GM12878 (cell line): Measurements from ENCODE around the gene SNRPA1. TPM values are rescaled to one million over a fixed set of nuclear protein-coding genes. Genes with fewer than 3 reads are reported as not detected.

Experiments used
- ATAC-seq: fragments of 200-7000 bp; cut with Tn5 transposase; 3 replicates; pipeline ENCODE4 v1.9.1; 2020; ENCODE audit warnings: mild to moderate bottlenecking, moderate library complexity
- BruUV-seq: library from RNA; stranded (reverse); fragments of 400-500 nt; replicated peaks from 2 replicates; lab custom pipeline; 2021; lab: Mats Ljungman, UMichigan
- CTCF ChIA-PET: fragments of 300-600 bp; sonication (Branson Sonifier 250); formaldehyde crosslinking; extraction: SDS; loops from one replicate; lab custom pipeline; 2021; ENCODE audit warnings: inconsistent platforms; lab: Yijun Ruan, JAX
- POLR2A ChIA-PET: fragments of 350-600 bp; formaldehyde crosslinking; extraction: SDS; loops from one replicate; lab custom pipeline; 2021; ENCODE audit warnings: inconsistent platforms; lab: Charles Lee
- RAD21 ChIA-PET: fragments of 300-600 bp; sonication (Branson Sonifier 250); formaldehyde crosslinking; loops from one replicate; lab custom pipeline; 2023; ENCODE audit warnings: antibody characterized with exemption; ENCODE audit not compliant: unreplicated experiment; lab: Charles Lee
- SMC1A ChIA-PET: fragments of 300-600 bp; sonication (Branson Sonifier 250); formaldehyde crosslinking; loops from one replicate; lab custom pipeline; 2023; ENCODE audit not compliant: unreplicated experiment, uncharacterized antibody; lab: Charles Lee
- DNase-seq: peaks from one replicate; pipeline ENCODE4 v3.0.0-alpha.2; 2011; ENCODE audit warnings: low read depth, low spot score
- FAIRE-seq: peaks from 3 replicates; lab custom pipeline; 2011; peaks lifted over from hg19 to GRCh38; lab: Jason Lieb, UNC
- H2AFZ ChIP-seq: 2 replicates; pipeline ENCODE4 v1.6.0; 2011; ENCODE audit warnings: low read depth, low read length, control low read depth; ENCODE audit not compliant: control insufficient read depth
- H3K27ac ChIP-seq: 2 replicates; pipeline ENCODE4 v1.5.1; 2011; ENCODE audit warnings: control low read depth; ENCODE audit not compliant: control insufficient read depth, insufficient read depth
- H3K27me3 ChIP-seq, 2 experiments: replicated peaks in 1 of 2; 2 replicates each; pipeline versions ENCODE4 v1.6.0 to v1.6.1; 2011; ENCODE audit warnings: low read length in 1 of 2; ENCODE audit not compliant: control insufficient read depth in 2 of 2, insufficient read depth in 2 of 2
- H3K36me3 ChIP-seq, 2 experiments: 2 replicates each; pipeline ENCODE4 v1.5.1; 2011; ENCODE audit warnings: low read length in 1 of 2; ENCODE audit not compliant: control insufficient read depth in 2 of 2, insufficient read depth in 2 of 2
- H3K4me1 ChIP-seq: 2 replicates; pipeline ENCODE4 v1.6.1; 2011; ENCODE audit warnings: mild to moderate bottlenecking, low read length, moderate library complexity, mixed read lengths; ENCODE audit not compliant: control insufficient read depth, insufficient read depth
- H3K4me2 ChIP-seq: 2 replicates; pipeline ENCODE4 v1.6.0; 2011; ENCODE audit warnings: control low read depth; ENCODE audit not compliant: control insufficient read depth, insufficient read depth
- H3K4me3 ChIP-seq: fragments of 200-600 bp; sonication (generic); 2 replicates; pipeline ENCODE4 v1.5.1; 2016
- H3K79me2 ChIP-seq: 2 replicates; pipeline ENCODE4 v1.6.0; 2011; ENCODE audit warnings: low read length; ENCODE audit not compliant: control insufficient read depth, insufficient read depth
- H3K9ac ChIP-seq: 2 replicates; pipeline ENCODE4 v1.8.0; 2011; ENCODE audit warnings: low read length, control low read depth, mixed read lengths; ENCODE audit not compliant: control insufficient read depth, insufficient read depth
- H3K9me3 ChIP-seq: replicated peaks from 3 replicates; pipeline ENCODE4 v1.5.1; 2011; ENCODE audit warnings: mild to moderate bottlenecking, low read length; ENCODE audit not compliant: control insufficient read depth, insufficient read depth
- H4K20me1 ChIP-seq: 2 replicates; pipeline ENCODE4 v1.6.0; 2011; ENCODE audit not compliant: control insufficient read depth, insufficient read depth
- BCL11A ChIP-seq: IDR thresholded peaks from 2 replicates; pipeline ENCODE4 v1.6.1; 2011; ENCODE audit warnings: low read depth, low read length
- GATAD2B ChIP-seq: fragments of 450-650 bp; conservative IDR thresholded peaks from 2 replicates; pipeline ENCODE4 v1.6.1; 2017; ENCODE audit warnings: low read depth, mild to moderate bottlenecking, moderate library complexity
- IKZF1 ChIP-seq: fragments of 450-650 bp; conservative IDR thresholded peaks from 2 replicates; pipeline ENCODE4 v1.6.1; 2017; ENCODE audit warnings: antibody characterized with exemption, mild to moderate bottlenecking
- IKZF2 ChIP-seq, 2 experiments: fragments of 450-650 bp; IDR thresholded peaks; 2 replicates each; pipeline ENCODE4 v1.6.1; 2017; ENCODE audit warnings: mild to moderate bottlenecking in 2 of 2, moderate library complexity in 2 of 2
- MTA2 ChIP-seq: fragments of 450-650 bp; IDR thresholded peaks from 2 replicates; pipeline ENCODE4 v1.6.1; 2016; ENCODE audit warnings: low read depth, mild to moderate bottlenecking, moderate library complexity
- NFYB ChIP-seq: IDR thresholded peaks from 2 replicates; pipeline ENCODE4 v1.6.1; 2011; ENCODE audit warnings: low read depth, mild to moderate bottlenecking, low read length, improper control_type of control experiment, moderate library complexity; ENCODE audit not compliant: insufficient read depth
- POLR2A ChIP-seq: IDR thresholded peaks from 2 replicates; pipeline ENCODE4 v1.6.1; 2011; ENCODE audit warnings: low read depth, mild to moderate bottlenecking, low read length
- RUNX3 ChIP-seq: IDR thresholded peaks from 2 replicates; pipeline ENCODE4 v1.6.1; 2012; ENCODE audit warnings: low read length, inconsistent platforms
- YY1 ChIP-seq: IDR thresholded peaks from 2 replicates; pipeline ENCODE4 v1.6.1; 2011; ENCODE audit warnings: low read depth, mild to moderate bottlenecking, low read length
- WGBS: methylation state at CpG from one replicate; pipeline ENCODE4 v1.1.6; 2016; ENCODE audit warnings: low lambda C conversion rate; ENCODE audit not compliant: insufficient replicate concordance, insufficient coverage; ENCODE audit errors: missing lambda C conversion rate; 5-methylcytosine and 5-hydroxymethylcytosine counted together
- in situ Hi-C: fragments of 300-500 bp; cut with MboI; formaldehyde crosslinking; loops from 9 replicates; pipeline ENCODE4 v1.14.3; 2018; ENCODE audit warnings: mixed read lengths
- intact Hi-C: fragments of 100-400 bp; cut with micrococcal nuclease; formaldehyde crosslinking; loops from one replicate; pipeline ENCODE4 v1.14.2; 2022; ENCODE audit not compliant: unreplicated experiment
- polyA plus RNA-seq, 11 experiments: library from polyadenylated mRNA; depleted of rRNA in 4 of 11; unstranded in 6 of 11; stranded (reverse) in 5 of 11; fragments of >200 nt; fragmentation: Nextera tagmentation in 4 of 11; fragmentation: Illumina TruSeq in 1 of 11; extraction: Ambion mirVana in 4 of 11; extraction: Trizol in 1 of 11; gene quantifications; 1 replicate in 1 of 11; 2 replicates in 10 of 11; pipeline versions ENCODE4 v1.2.1 to v1.2.3, GENCODE V29; 2011 to 2016; ENCODE audit warnings: inconsistent platforms in 2 of 11, missing spikeins in 2 of 11, low read depth in 1 of 11
- total RNA-seq, 4 experiments: library from RNA; depleted of rRNA in 3 of 4; stranded (reverse); fragments of >200 nt in 3 of 4; fragmentation: Illumina TruSeq in 1 of 4; extraction: Trizol in 1 of 4; gene quantifications; 2 replicates each; pipeline versions ENCODE4 v1.2.1 to v1.2.3, GENCODE V29; 2013 to 2021
- TF ChIP-seq, protein P1 (sequence below): IDR thresholded peaks from 2 replicates; pipeline ENCODE4 v1.6.1; 2012; ENCODE audit warnings: low read length, inconsistent platforms
- TF ChIP-seq, protein P2 (sequence below): IDR thresholded peaks from 2 replicates; pipeline ENCODE4 v1.6.1; 2011; ENCODE audit warnings: borderline replicate concordance, low read depth, mild to moderate bottlenecking, moderate library complexity, mixed read lengths, low read length; ENCODE audit not compliant: insufficient read depth; ENCODE audit errors: extremely low read length

SNRPA1 gene
- total and polyA plus RNA-seq, 10 of the 15 experiments (the other 5 are each of a cell fraction or from before 2014, with no cell fraction given) = 59.9 to 267 (median 161) TPM

- intact Hi-C loops (loop anchor here (2.0 kb wide), 1 partner anchor 44 kb away; no protein-coding TSS in a partner anchor), in situ Hi-C loops (no loop called here)
- ChIA-PET RAD21 (interaction anchor here (0.8 to 1.9 kb wide), 8 partner anchors 9 to 116 kb away, joined by 3 to 7 read pairs (median 4); partner anchors contain the start of gene CHSY1), CTCF (interaction anchor here (0.6 to 4.5 kb wide), 10 partner anchors 9 to 153 kb away, joined by 3 to 34 read pairs (median 5); partner anchors contain the start of gene CHSY1), SMC1A (interaction anchor here (0.7 to 10.3 kb wide), 15 partner anchors 9 to 407 kb away, joined by 3 to 119 read pairs (median 5); partner anchors contain the start of gene CHSY1), POLR2A (interaction anchor here (1.7 to 2.9 kb wide), 4 partner anchors 9 to 118 kb away, joined by 5 to 11 read pairs (median 8); partner anchors contain the start of gene CHSY1)
- H3K27me3 ChIP-seq = no peaks in the 10 kb centered on the region
- TF ChIP-seq MTA2 (peak; percentile 8; the same call in 1 of the 2 replicates), IKZF2 (IDR thresholded peaks at IDR 0.05) (peak in 1 of 2 experiments; percentile 0; a peak in 1 of 4 replicates), POLR2A (no peak)
- BruUV-seq = no TSS peak
- FAIRE-seq (no peak), ATAC-seq (no peak), DNase-seq (no peak)
- H3K9ac ChIP-seq = no peak overlapping the region
- H3K4me2 ChIP-seq = peak overlapping the region; percentile 30
- H3K79me2 ChIP-seq = peaks cover 98% of the 10 kb centered on the region
- H3K4me3 ChIP-seq = peak overlapping the region; percentile 44
- 61% methylated on average over 6 of the region's 6 CpGs for WGBS
- H4K20me1 ChIP-seq = no peaks in the 10 kb centered on the region; the same call in 1 of the 2 replicates
- no peaks in the 10 kb centered on the region for H3K9me3 ChIP-seq
- peaks cover 43% of the 10 kb centered on the region for H3K4me1 ChIP-seq
- no peak overlapping the region; the same call in 1 of the 2 replicates for H2AFZ ChIP-seq
- peaks cover 0 to 6% of the 10 kb centered on the region in 2 experiments; a peak in 1 of 4 replicates for H3K36me3 ChIP-seq
- peak overlapping the region; percentile 69 for H3K27ac ChIP-seq
Measured at GRCh38 chr15:101242999-101243336, 52.1 kb downstream of the SNRPA1 start.

GRCh38 chr15:101242160-101242998 lies 52.7 kb downstream of the SNRPA1 start:
- SMC1A ChIA-PET = interaction anchor here (0.7 to 10.3 kb wide), 19 partner anchors 10 to 408 kb away, joined by 3 to 119 read pairs (median 4); partner anchors contain the start of gene CHSY1
- peaks cover 97% of the 10 kb centered on the region for H3K79me2 ChIP-seq
- TF ChIP-seq, protein P1, sequence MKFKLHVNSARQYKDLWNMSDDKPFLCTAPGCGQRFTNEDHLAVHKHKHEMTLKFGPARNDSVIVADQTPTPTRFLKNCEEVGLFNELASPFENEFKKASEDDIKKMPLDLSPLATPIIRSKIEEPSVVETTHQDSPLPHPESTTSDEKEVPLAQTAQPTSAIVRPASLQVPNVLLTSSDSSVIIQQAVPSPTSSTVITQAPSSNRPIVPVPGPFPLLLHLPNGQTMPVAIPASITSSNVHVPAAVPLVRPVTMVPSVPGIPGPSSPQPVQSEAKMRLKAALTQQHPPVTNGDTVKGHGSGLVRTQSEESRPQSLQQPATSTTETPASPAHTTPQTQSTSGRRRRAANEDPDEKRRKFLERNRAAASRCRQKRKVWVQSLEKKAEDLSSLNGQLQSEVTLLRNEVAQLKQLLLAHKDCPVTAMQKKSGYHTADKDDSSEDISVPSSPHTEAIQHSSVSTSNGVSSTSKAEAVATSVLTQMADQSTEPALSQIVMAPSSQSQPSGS = peak; percentile 20; the same call in 1 of the 2 replicates
- TF ChIP-seq IKZF2 (IDR thresholded peaks at IDR 0.05) (peak; percentile 49 to 73; a peak in 3 of 4 replicates), RUNX3 (peak; percentile 99), POLR2A (peak; percentile 12; the same call in 1 of the 2 replicates), BCL11A (0 out of 2 replicates have a peak, but pooled peaks have one; percentile 46), NFYB (peak; percentile 82), IKZF1 (peak; percentile 71), YY1 (0 out of 2 replicates have a peak, but pooled peaks have one; percentile 5), GATAD2B (0 out of 2 replicates have a peak, but pooled peaks have one; percentile 33)
- TF ChIP-seq, protein P2, sequence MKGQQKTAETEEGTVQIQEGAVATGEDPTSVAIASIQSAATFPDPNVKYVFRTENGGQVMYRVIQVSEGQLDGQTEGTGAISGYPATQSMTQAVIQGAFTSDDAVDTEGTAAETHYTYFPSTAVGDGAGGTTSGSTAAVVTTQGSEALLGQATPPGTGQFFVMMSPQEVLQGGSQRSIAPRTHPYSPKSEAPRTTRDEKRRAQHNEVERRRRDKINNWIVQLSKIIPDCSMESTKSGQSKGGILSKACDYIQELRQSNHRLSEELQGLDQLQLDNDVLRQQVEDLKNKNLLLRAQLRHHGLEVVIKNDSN = peak; percentile 89

More at GRCh38 chr15:101242160-101242998, 52.7 kb downstream of the SNRPA1 start:
- ChIA-PET RAD21 (interaction anchor here (0.8 to 3.4 kb wide), 9 partner anchors 10 to 116 kb away, joined by 3 to 18 read pairs (median 4); partner anchors contain the start of gene CHSY1), CTCF (interaction anchor here (0.6 to 4.5 kb wide), 13 partner anchors 10 to 121 kb away, joined by 3 to 34 read pairs (median 5); partner anchors contain the start of gene CHSY1), POLR2A (interaction anchor here (1.7 to 2.9 kb wide), 5 partner anchors 10 to 117 kb away, joined by 5 to 11 read pairs (median 10); partner anchors contain the start of gene CHSY1)
- ATAC-seq = peak; percentile 77
- Histone ChIP-seq H3K4me2 (peak overlapping the region; percentile 30), H4K20me1 (no peaks in the 10 kb centered on the region; the same call in 1 of the 2 replicates), H3K4me3 (peak overlapping the region; percentile 44), H3K36me3 (peaks cover 0 to 6% of the 10 kb centered on the region in 2 experiments; a peak in 1 of 4 replicates), H3K9me3 (no peaks in the 10 kb centered on the region; the same call in 2 of the 3 replicates), H3K4me1 (peaks cover 43% of the 10 kb centered on the region), H3K27me3 (no peaks in the 10 kb centered on the region), H3K27ac (peak overlapping the region; percentile 69), H2AFZ (no peak overlapping the region; the same call in 1 of the 2 replicates), H3K9ac (no peak overlapping the region)
- in situ Hi-C loops (no loop called here), intact Hi-C loops (loop anchor here (2.0 kb wide), 1 partner anchor 44 kb away; no protein-coding TSS in a partner anchor)
- no TSS peak for BruUV-seq
- peak; percentile 74 for DNase-seq
- 21% methylated on average over 12 of the region's 12 CpGs for WGBS
- peak; percentile 84 for FAIRE-seq
